NCI-H1417 (cell line): ENCODE measurements around the gene ARID1B.

ENCODE experiments used
- DNase-seq, 3 experiments: peaks; one replicate each; lab custom pipeline; 2025; lab: John Stamatoyannopoulos, UW

The ARID1B gene

GRCh38 chr6:156989159-156989806, 212.1 kb downstream of the ARID1B start:
- no peak for DNase-seq

GRCh38 chr6:156992020-156992804, 215.0 kb downstream of the ARID1B start:
- DNase-seq, result peak in 1 of 3 experiments; percentile 36

GRCh38 chr6:156993713-156994112, 216.5 kb downstream of the ARID1B start:
- no peak for DNase-seq

- DNase-seq, result no peak
Measured at GRCh38 chr6:156994215-156995076, 217.3 kb downstream of the ARID1B start.

GRCh38 chr6:156995502-156995901, 218.3 kb downstream of the ARID1B start:
- DNase-seq, result no peak

- no peak for DNase-seq
Measured at GRCh38 chr6:156996265-156996664, 219.1 kb downstream of the ARID1B start.

GRCh38 chr6:156998794-156999330, 221.7 kb downstream of the ARID1B start:
- no peak for DNase-seq

GRCh38 chr6:156999762-157000161, 222.6 kb downstream of the ARID1B start:
- DNase-seq, result no peak

GRCh38 chr6:157001716-157002115, 224.5 kb downstream of the ARID1B start:
- no peak for DNase-seq

GRCh38 chr6:157002774-157003173, 225.6 kb downstream of the ARID1B start:
- no peak for DNase-seq

- DNase-seq, result no peak
Measured at GRCh38 chr6:157005940-157006339, 228.8 kb downstream of the ARID1B start.

GRCh38 chr6:157008568-157008967, 231.4 kb downstream of the ARID1B start:
- DNase-seq, result no peak

- no peak for DNase-seq
Measured at GRCh38 chr6:157012355-157012754, 235.2 kb downstream of the ARID1B start.

GRCh38 chr6:157013649-157014304, 236.6 kb downstream of the ARID1B start:
- DNase-seq, result no peak

- DNase-seq, result no peak
Measured at GRCh38 chr6:157014871-157015270, 237.7 kb downstream of the ARID1B start.

GRCh38 chr6:157017022-157017421, 239.8 kb downstream of the ARID1B start:
- DNase-seq, result no peak

- DNase-seq, result no peak
Measured at GRCh38 chr6:157017861-157018260, 240.7 kb downstream of the ARID1B start.

- DNase-seq, result peak in 2 of 3 experiments; percentile 10 to 33
Measured at GRCh38 chr6:157019115-157019641, 242.0 kb downstream of the ARID1B start.

GRCh38 chr6:157019733-157020132, 242.6 kb downstream of the ARID1B start:
- DNase-seq, result peak; percentile 11 to 59 (median 14)

GRCh38 chr6:157020398-157020797, 243.2 kb downstream of the ARID1B start:
- DNase-seq, result peak in 2 of 3 experiments; percentile 46 to 82

GRCh38 chr6:157020881-157021343, 243.7 kb downstream of the ARID1B start:
- DNase-seq, result peak in 2 of 3 experiments; percentile 50 to 93
